GM23248 (cell line): ENCODE data around the gene MAP3K14. TPM values are rescaled to one million over a fixed set of nuclear protein-coding genes. Genes with fewer than 3 reads are reported as not detected.
A peak's percentile ranks its signal among the peaks of the same experiment; 100 is the strongest.

Experiments
- DNase-seq: peaks from one replicate; pipeline ENCODE4 v3.0.0-alpha.2; 2015
- H2AFZ ChIP-seq: fragments of 200-600 bp; sonication (generic); 2 replicates; pipeline ENCODE4 v1.6.1; 2016; ENCODE audit warnings: antibody characterized with exemption
- H3F3A ChIP-seq: fragments of 200-600 bp; sonication (generic); 2 replicates; pipeline ENCODE4 v1.6.1; 2016; ENCODE audit warnings: mild to moderate bottlenecking, antibody characterized with exemption, mixed run types; ENCODE audit not compliant: insufficient read depth
- H3K27ac ChIP-seq: fragments of 200-600 bp; sonication (generic); 2 replicates; pipeline ENCODE4 v1.5.1; 2016; ENCODE audit warnings: mild to moderate bottlenecking
- H3K27me3 ChIP-seq: fragments of 200-600 bp; sonication (generic); replicated peaks from 2 replicates; pipeline ENCODE4 v1.6.1; 2016; ENCODE audit warnings: mild to moderate bottlenecking; ENCODE audit not compliant: insufficient read depth
- H3K36me3 ChIP-seq: fragments of 200-600 bp; sonication (generic); 2 replicates; pipeline ENCODE4 v1.6.1; 2016; ENCODE audit warnings: low read depth, mild to moderate bottlenecking
- H3K4me1 ChIP-seq: fragments of 200-600 bp; sonication (generic); 2 replicates; pipeline ENCODE4 v1.6.1; 2016; ENCODE audit warnings: mild to moderate bottlenecking; ENCODE audit not compliant: insufficient read depth
- H3K4me2 ChIP-seq: fragments of 200-600 bp; sonication (generic); one replicate; pipeline ENCODE4 v1.6.1; 2016; ENCODE audit warnings: mild to moderate bottlenecking; ENCODE audit not compliant: unreplicated experiment
- H3K4me3 ChIP-seq: fragments of 200-600 bp; sonication (generic); 2 replicates; pipeline ENCODE4 v1.5.1; 2016; ENCODE audit warnings: mild to moderate bottlenecking
- H3K79me2 ChIP-seq: fragments of 200-600 bp; sonication (generic); 2 replicates; pipeline ENCODE4 v1.6.1; 2016; ENCODE audit warnings: mild to moderate bottlenecking; ENCODE audit not compliant: insufficient read depth
- H3K9ac ChIP-seq: fragments of 200-600 bp; sonication (generic); 2 replicates; pipeline ENCODE4 v1.6.1; 2016; ENCODE audit warnings: mild to moderate bottlenecking
- H3K9me2 ChIP-seq: fragments of 200-600 bp; sonication (generic); 2 replicates; pipeline ENCODE4 v1.6.1; 2016; ENCODE audit warnings: mixed run types, mild to moderate bottlenecking, moderate library complexity; ENCODE audit not compliant: insufficient read depth
- H3K9me3 ChIP-seq: fragments of 200-600 bp; sonication (generic); one replicate; pipeline ENCODE4 v1.6.1; 2017; ENCODE audit warnings: low read depth
- H4K20me1 ChIP-seq: fragments of 200-600 bp; sonication (generic); 2 replicates; pipeline ENCODE4 v1.6.0; 2016; ENCODE audit not compliant: insufficient read depth
- EZH2 ChIP-seq: fragments of 200-600 bp; sonication (generic); IDR thresholded peaks from 2 replicates; pipeline ENCODE4 v1.6.1; 2018; ENCODE audit warnings: antibody characterized with exemption, mild to moderate bottlenecking; ENCODE audit not compliant: insufficient read depth, poor library complexity, severe bottlenecking
- EZH2phosphoT487 ChIP-seq: fragments of 200-600 bp; sonication (generic); IDR thresholded peaks from 2 replicates; pipeline ENCODE4 v1.6.1; 2018; ENCODE audit warnings: antibody characterized with exemption, moderate library complexity, mild to moderate bottlenecking, low read depth; ENCODE audit not compliant: insufficient read depth
- WGBS, 2 experiments: methylation state at CpG; one replicate each; pipeline ENCODE4 v1.1.6; 2015 to 2017; ENCODE audit warnings: low lambda C conversion rate in 2 of 2, low coverage in 1 of 2; ENCODE audit errors: missing lambda C conversion rate in 2 of 2; 5-methylcytosine and 5-hydroxymethylcytosine counted together
- in situ Hi-C: fragments of 300-500 bp; cut with MboI; formaldehyde crosslinking; loops from 2 replicates; pipeline ENCODE4 v1.15.0; 2020
- polyA plus RNA-seq: library from polyadenylated mRNA; unstranded; fragments of >200 nt; fragmentation: Nextera tagmentation; extraction: Ambion mirVana; gene quantifications from 2 replicates; pipeline ENCODE4 v1.2.1, GENCODE V29; 2016
- total RNA-seq: library from RNA; depleted of rRNA; stranded (reverse); fragments of >200 nt; shearing (Covaris generic); gene quantifications from 2 replicates; pipeline ENCODE4 v1.2.3, GENCODE V29; 2014

Gene MAP3K14
- total and polyA plus RNA-seq, 2 experiments from 2014 or later, result 3.4 to 4.2 TPM

DNA sequence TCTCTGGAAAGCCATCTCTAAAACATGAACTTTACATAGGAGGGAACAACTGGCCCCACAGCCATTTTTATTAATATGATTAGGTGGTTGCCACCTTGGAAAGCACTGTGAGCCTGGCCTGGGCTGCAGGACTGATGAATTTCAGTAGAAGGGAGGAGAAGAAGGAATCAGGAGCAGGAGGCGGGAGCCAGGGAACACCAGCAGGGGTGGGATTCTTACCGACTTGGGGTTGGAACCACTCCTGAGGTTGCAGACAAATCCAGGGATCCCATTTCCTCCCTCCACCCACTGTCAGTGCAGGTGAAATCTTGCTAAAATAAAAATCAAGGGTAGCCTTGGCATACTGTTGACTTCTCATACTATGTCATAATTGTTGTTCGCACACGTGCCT, 16.9 kb upstream of the MAP3K14 start:
- Histone ChIP-seq H3K9me2 (no peaks in the 10 kb centered on the region), H3K27me3 (no peaks in the 10 kb centered on the region), H4K20me1 (no peaks in the 10 kb centered on the region), H3F3A (0 out of 2 replicates have a peak, but pooled peaks cover 4% of the 10 kb centered on the region), H3K79me2 (no peaks in the 10 kb centered on the region), H3K4me2 (no peak overlapping the region), H3K9me3 (no peaks in the 10 kb centered on the region), H2AFZ (no peak overlapping the region), H3K4me1 (peaks cover 26% of the 10 kb centered on the region), H3K36me3 (no peaks in the 10 kb centered on the region), H3K4me3 (no peak overlapping the region), H3K9ac (no peak overlapping the region), H3K27ac (no peak overlapping the region)
- in situ Hi-C loops, result no loop called here
- WGBS, 2 experiments, result 84 to 90% methylated on average over 4 of the region's 4 CpGs
- TF ChIP-seq EZH2phosphoT487 (no peak), EZH2 (no peak)
- no peak for DNase-seq

- Histone ChIP-seq H3K36me3 (no peaks in the 10 kb centered on the region), H4K20me1 (no peaks in the 10 kb centered on the region), H3K27me3 (no peaks in the 10 kb centered on the region), H3K9me2 (no peaks in the 10 kb centered on the region), H3K79me2 (no peaks in the 10 kb centered on the region), H3K4me2 (no peak overlapping the region), H3K4me3 (no peak overlapping the region), H3K9ac (no peak overlapping the region), H3K9me3 (no peaks in the 10 kb centered on the region), H3F3A (0 out of 2 replicates have a peak, but pooled peaks cover 4% of the 10 kb centered on the region), H3K4me1 (peaks cover 27% of the 10 kb centered on the region), H3K27ac (no peak overlapping the region), H2AFZ (no peak overlapping the region)
- TF ChIP-seq EZH2phosphoT487 (no peak), EZH2 (no peak)
- WGBS, 2 experiments, result 100% methylated on average over 4 of the region's 4 CpGs
- peak; percentile 43 for DNase-seq
- in situ Hi-C loops, result no loop called here
These were observed 16.3 kb upstream of the MAP3K14 start for GRCh38 chr17:45332989-45333701.

DNA sequence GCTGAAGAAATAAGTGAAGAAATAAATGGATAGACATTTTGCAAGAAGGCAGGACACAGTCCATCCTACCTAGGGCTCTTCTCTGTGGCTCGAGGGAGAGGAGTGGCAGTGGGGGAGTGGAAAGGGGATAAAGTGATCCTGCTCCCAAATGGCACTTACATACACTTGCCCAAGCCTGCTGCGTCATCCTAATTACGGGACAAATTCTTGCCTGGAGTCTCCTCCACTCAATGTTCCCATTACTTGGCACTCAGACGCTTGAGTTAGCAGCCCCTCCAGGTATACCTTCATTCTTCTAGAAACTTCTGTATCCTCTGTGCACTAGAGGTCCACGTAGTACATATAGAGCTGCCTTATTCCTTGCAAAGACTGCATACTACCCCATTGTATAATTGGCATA, 15.7 kb upstream of the MAP3K14 start:
- in situ Hi-C loops, result no loop called here
- H3K4me3 ChIP-seq, result no peak overlapping the region
- no peak for DNase-seq
- no peaks in the 10 kb centered on the region for H4K20me1 ChIP-seq
- H3K79me2 ChIP-seq, result no peaks in the 10 kb centered on the region
- no peak overlapping the region for H3K27ac ChIP-seq
- no peaks in the 10 kb centered on the region for H3K9me2 ChIP-seq
- H2AFZ ChIP-seq, result no peak overlapping the region
- H3K4me1 ChIP-seq, result peaks cover 27% of the 10 kb centered on the region
- H3K27me3 ChIP-seq, result no peaks in the 10 kb centered on the region
- no peaks in the 10 kb centered on the region for H3K36me3 ChIP-seq
- H3F3A ChIP-seq, result 0 out of 2 replicates have a peak, but pooled peaks cover 4% of the 10 kb centered on the region
- no peak for TF ChIP-seq EZH2
- TF ChIP-seq EZH2phosphoT487, result no peak
- H3K4me2 ChIP-seq, result no peak overlapping the region
- 77 to 80% methylated on average over 5 of the region's 5 CpGs for WGBS, 2 experiments
- H3K9ac ChIP-seq, result no peak overlapping the region
- no peaks in the 10 kb centered on the region for H3K9me3 ChIP-seq

DNA sequence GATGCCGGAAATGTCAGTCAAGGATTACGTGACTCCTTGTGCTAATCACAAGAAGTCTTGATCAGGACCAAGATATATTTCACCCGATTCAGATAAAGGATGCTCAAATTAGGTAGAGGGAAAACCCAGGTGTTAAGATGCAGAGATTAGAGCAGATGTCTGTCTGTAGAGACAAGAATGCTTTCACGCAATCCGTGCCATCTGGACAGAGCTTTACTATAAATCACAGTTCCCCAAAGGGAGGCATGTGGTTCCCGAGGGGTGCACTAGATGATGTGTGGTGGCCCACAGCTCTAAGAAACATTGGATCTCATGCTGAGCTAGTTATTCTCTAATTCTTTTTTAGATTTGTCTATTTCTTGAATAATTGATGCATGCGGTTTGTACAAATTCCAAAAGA, 9.8 kb upstream of the MAP3K14 start:
- Histone ChIP-seq H3K79me2 (no peaks in the 10 kb centered on the region), H3K4me2 (no peak overlapping the region), H3K27ac (no peak overlapping the region), H4K20me1 (no peaks in the 10 kb centered on the region), H3F3A (peaks cover 11% of the 10 kb centered on the region), H3K9me2 (no peaks in the 10 kb centered on the region), H3K4me1 (peaks cover 26% of the 10 kb centered on the region), H2AFZ (no peak overlapping the region), H3K36me3 (no peaks in the 10 kb centered on the region), H3K4me3 (no peak overlapping the region), H3K9ac (no peak overlapping the region), H3K27me3 (no peaks in the 10 kb centered on the region), H3K9me3 (no peaks in the 10 kb centered on the region)
- DNase-seq, result no peak
- TF ChIP-seq EZH2phosphoT487, result no peak
- no peak for TF ChIP-seq EZH2
- in situ Hi-C loops, result no loop called here
- 95% methylated on average over 7 of the region's 7 CpGs for WGBS, 2 experiments

DNA sequence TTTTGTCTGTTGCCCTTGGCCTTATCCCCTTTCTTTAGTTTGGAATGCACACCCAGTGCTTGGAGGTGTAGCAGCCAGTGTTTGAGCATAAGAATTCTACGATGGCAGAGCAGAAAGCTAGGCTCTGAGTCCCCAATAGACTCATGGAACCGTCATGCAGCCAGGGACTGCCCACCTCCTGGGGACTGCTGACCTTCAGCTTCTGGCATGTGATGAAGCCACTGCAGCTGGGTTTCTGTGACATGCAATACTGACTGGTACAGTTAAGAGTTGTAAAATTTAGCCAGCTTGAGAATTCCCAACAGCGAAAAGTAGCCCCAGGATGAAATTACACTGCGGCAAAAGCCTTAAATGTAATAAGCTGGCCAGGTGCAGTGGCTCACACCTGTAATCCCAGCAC, 9.0 kb upstream of the MAP3K14 start:
- Histone ChIP-seq H3K9me2 (no peaks in the 10 kb centered on the region), H3K9ac (no peak overlapping the region), H3F3A (peaks cover 17% of the 10 kb centered on the region), H3K9me3 (no peaks in the 10 kb centered on the region), H2AFZ (no peak overlapping the region), H4K20me1 (no peaks in the 10 kb centered on the region), H3K4me3 (no peak overlapping the region), H3K4me1 (peaks cover 32% of the 10 kb centered on the region), H3K27me3 (no peaks in the 10 kb centered on the region), H3K36me3 (no peaks in the 10 kb centered on the region), H3K27ac (no peak overlapping the region), H3K79me2 (no peaks in the 10 kb centered on the region), H3K4me2 (no peak overlapping the region)
- DNase-seq, result peak; percentile 46
- in situ Hi-C loops, result no loop called here
- 65 to 68% methylated on average over 4 of the region's 4 CpGs for WGBS, 2 experiments
- no peak for TF ChIP-seq EZH2
- no peak for TF ChIP-seq EZH2phosphoT487
